Cardiac muscle cell (in vitro differentiated cells and primary cell): Measurements from ENCODE around the gene INHBB. TPM values are rescaled to one million over a fixed set of nuclear protein-coding genes. Genes with fewer than 3 reads are reported as not detected.

Experiments
- DNase-seq, 2 donors: peaks; one replicate each; pipeline versions ENCODE4 v3.0.0 to v3.0.0-alpha.2; 2010 to 2017; ENCODE audit warnings: low read depth in 1 of 2, low spot score in 1 of 2
- H3K27ac ChIP-seq: fragments of 200-600 bp; sonication (generic); 2 replicates; pipeline ENCODE4 v1.5.1; 2016
- H3K27me3 ChIP-seq: fragments of 200-600 bp; sonication (generic); 2 replicates; pipeline ENCODE4 v1.6.0; 2016; ENCODE audit warnings: control low read depth
- H3K36me3 ChIP-seq: fragments of 200-600 bp; sonication (generic); 2 replicates; pipeline ENCODE4 v1.5.1; 2016; ENCODE audit warnings: control low read depth
- H3K4me1 ChIP-seq: fragments of 200-600 bp; sonication (generic); 2 replicates; pipeline ENCODE4 v1.8.1; 2017; ENCODE audit warnings: low read depth, mild to moderate bottlenecking, mixed run types
- H3K4me3 ChIP-seq: fragments of 200-600 bp; sonication (generic); 2 replicates; pipeline ENCODE4 v1.5.1; 2016; ENCODE audit warnings: mild to moderate bottlenecking
- H3K9me3 ChIP-seq: fragments of 200-600 bp; sonication (generic); 2 replicates; pipeline ENCODE4 v1.5.1; 2017; ENCODE audit warnings: low read depth, mild to moderate bottlenecking, control low read depth
- polyA plus RNA-seq: library from polyadenylated mRNA; unstranded; fragments of >200 nt; fragmentation: Nextera tagmentation; extraction: Ambion mirVana; gene quantifications from 2 replicates; pipeline ENCODE4 v1.2.1, GENCODE V29; 2016
- total RNA-seq: library from RNA; depleted of rRNA; stranded (reverse); fragments of >200 nt; gene quantifications from 2 replicates; pipeline ENCODE4 v1.2.3, GENCODE V29; 2016
- TF ChIP-seq, protein P1 (sequence below): IDR thresholded peaks from 2 replicates; pipeline ENCODE4 v1.5.1; 2012; ENCODE audit warnings: low read depth, mild to moderate bottlenecking, low read length

The INHBB gene
- total and polyA plus RNA-seq, 2 experiments from 2014 or later: not detected

DNA sequence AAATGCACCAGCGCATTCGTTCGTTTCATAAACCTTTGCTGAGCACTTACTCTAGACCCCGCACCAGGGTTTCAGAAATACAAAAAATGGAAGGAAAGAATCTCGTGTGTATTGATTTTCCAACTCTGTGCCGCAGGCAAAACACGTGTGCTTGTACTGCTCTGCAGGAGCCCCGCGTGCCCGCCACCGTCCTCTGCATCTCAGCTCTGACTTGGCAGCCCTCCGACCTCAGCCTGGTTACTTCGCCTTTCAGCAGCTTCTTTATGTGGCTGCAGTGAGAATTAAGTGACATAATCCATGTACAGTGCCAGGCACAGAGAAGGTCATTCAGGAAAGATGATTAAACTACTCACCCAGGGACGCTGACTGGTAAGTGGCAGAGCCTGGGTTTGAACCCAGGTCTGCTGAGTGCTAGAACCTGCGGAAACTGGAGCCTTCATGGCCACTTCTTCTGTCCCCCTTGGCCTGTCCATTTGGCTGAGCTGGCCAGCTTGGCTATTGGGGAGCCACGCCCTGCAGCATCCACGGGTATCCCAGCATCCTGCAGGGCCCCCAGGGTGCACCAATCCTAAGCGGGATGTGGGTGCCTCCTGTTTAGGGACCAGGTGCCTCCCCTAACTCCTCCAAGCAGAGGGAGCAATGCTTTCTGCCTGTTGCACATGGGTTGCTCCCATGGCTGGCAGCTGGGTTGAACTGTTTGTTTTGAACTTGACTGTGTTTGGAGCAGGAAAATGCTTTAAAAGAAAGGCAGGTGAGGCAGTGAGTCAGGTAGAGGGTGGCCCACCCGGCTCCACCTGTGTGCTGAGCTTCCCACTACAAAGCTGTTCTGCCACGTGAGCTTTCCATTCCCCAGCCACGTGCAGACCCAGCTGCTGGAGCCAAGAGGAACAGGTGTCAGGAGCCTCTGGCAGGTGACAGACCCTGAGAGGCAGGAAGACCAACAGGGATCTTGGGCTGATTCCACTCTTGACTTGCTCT, 34.3 kb downstream of the INHBB start:
- TF ChIP-seq, protein P1, sequence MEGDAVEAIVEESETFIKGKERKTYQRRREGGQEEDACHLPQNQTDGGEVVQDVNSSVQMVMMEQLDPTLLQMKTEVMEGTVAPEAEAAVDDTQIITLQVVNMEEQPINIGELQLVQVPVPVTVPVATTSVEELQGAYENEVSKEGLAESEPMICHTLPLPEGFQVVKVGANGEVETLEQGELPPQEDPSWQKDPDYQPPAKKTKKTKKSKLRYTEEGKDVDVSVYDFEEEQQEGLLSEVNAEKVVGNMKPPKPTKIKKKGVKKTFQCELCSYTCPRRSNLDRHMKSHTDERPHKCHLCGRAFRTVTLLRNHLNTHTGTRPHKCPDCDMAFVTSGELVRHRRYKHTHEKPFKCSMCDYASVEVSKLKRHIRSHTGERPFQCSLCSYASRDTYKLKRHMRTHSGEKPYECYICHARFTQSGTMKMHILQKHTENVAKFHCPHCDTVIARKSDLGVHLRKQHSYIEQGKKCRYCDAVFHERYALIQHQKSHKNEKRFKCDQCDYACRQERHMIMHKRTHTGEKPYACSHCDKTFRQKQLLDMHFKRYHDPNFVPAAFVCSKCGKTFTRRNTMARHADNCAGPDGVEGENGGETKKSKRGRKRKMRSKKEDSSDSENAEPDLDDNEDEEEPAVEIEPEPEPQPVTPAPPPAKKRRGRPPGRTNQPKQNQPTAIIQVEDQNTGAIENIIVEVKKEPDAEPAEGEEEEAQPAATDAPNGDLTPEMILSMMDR: no peak

DNA sequence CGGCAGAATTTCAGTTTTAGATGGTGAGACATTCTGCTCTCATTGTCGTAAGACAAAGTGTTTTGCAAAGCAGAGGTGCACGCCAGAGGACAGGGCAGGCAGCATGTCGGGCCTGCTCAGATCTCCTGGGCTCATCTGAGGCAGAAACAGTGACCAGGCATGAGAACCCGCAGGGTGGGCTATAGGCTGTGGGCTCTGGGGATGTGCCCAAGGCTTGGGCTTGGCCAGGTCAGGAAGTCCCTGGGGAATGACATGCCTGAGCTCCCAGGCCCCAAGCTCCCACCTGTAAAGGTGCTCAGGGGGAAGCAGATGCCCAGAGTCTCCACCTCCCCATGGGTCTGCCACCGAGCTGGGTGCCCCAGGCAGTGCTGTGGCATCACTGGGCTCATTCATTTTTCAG, 35.3 kb downstream of the INHBB start:
- no peaks in the 10 kb centered on the region for H3K36me3 ChIP-seq
- no peak overlapping the region for H3K4me3 ChIP-seq
- DNase-seq: no peak
- peaks cover 7% of the 10 kb centered on the region for H3K4me1 ChIP-seq
- TF ChIP-seq, protein P1: no peak
- H3K9me3 ChIP-seq: no peaks in the 10 kb centered on the region
- peaks cover 26% of the 10 kb centered on the region for H3K27me3 ChIP-seq
- H3K27ac ChIP-seq: no peak overlapping the region

More for the DNA sequence above, 34.3 kb downstream of the INHBB start:
- no peak overlapping the region for H3K27ac ChIP-seq
- no peaks in the 10 kb centered on the region for H3K36me3 ChIP-seq
- no peaks in the 10 kb centered on the region for H3K9me3 ChIP-seq
- H3K4me3 ChIP-seq: no peak overlapping the region
- peaks cover 4% of the 10 kb centered on the region for H3K4me1 ChIP-seq
- DNase-seq: no peak
- H3K27me3 ChIP-seq: peaks cover 26% of the 10 kb centered on the region

GRCh38 chr2:120381661-120382060, 35.7 kb downstream of the INHBB start:
- no peak overlapping the region for H3K27ac ChIP-seq
- no peaks in the 10 kb centered on the region for H3K36me3 ChIP-seq
- TF ChIP-seq, protein P1: no peak
- H3K4me3 ChIP-seq: no peak overlapping the region
- H3K27me3 ChIP-seq: peaks cover 26% of the 10 kb centered on the region
- H3K9me3 ChIP-seq: no peaks in the 10 kb centered on the region
- DNase-seq: no peak
- peaks cover 7% of the 10 kb centered on the region for H3K4me1 ChIP-seq

DNA sequence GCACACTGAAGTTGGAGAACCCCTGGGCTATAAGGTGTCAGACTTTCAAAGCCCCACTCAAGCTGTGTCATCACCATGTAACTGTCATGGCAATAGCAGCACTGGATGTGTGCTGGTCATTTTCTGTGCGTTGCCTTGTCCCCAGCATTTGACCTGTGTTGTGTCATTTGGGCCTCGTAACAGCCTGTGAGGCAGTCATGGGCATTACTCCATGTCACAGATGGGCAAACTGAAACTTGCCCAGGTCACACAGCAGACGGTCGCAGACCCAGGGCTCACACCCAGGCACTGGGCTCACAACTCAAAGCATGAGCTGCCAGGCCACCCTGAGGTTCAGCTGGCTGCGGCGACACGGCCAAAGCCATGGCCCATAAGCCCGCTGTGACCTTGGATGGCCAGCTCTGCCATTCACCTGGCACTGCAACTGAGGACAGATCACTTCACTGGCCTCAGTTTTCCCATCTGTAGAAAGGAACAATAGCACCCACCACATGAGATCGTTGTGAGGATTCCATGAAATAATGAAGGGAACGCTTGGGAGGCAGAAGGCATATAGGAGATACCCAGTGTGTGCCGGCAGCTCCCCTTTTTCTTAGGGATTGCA, 36.7 kb downstream of the INHBB start:
- TF ChIP-seq, protein P1: no peak
- H3K36me3 ChIP-seq: no peaks in the 10 kb centered on the region

GRCh38 chr2:120383191-120383590, 37.3 kb downstream of the INHBB start:
- no peak overlapping the region for H3K4me3 ChIP-seq
- no peak for DNase-seq
- H3K36me3 ChIP-seq: no peaks in the 10 kb centered on the region
- peaks cover 7% of the 10 kb centered on the region for H3K4me1 ChIP-seq
- H3K27ac ChIP-seq: no peak overlapping the region
- peaks cover 19% of the 10 kb centered on the region for H3K27me3 ChIP-seq
- TF ChIP-seq, protein P1: no peak
- no peaks in the 10 kb centered on the region for H3K9me3 ChIP-seq

More for the DNA sequence above, 36.7 kb downstream of the INHBB start:
- peaks cover 25% of the 10 kb centered on the region for H3K27me3 ChIP-seq
- no peak for DNase-seq
- H3K4me3 ChIP-seq: no peak overlapping the region
- no peak overlapping the region for H3K27ac ChIP-seq
- no peaks in the 10 kb centered on the region for H3K9me3 ChIP-seq
- H3K4me1 ChIP-seq: peaks cover 7% of the 10 kb centered on the region
